Ovary (tissue), 3 donors: ENCODE results near the gene USP24.

Experiments used
- EP300 ChIP-seq: sonication (generic); formaldehyde crosslinking; IDR thresholded peaks from one replicate; pipeline ENCODE4 v1.6.1; 2017; ENCODE audit warnings: antibody characterized with exemption
- POLR2A ChIP-seq: fragments of 450-650 bp; IDR thresholded peaks from one replicate; pipeline ENCODE4 v1.6.1; 2017; ENCODE audit warnings: antibody characterized with exemption, mild to moderate bottlenecking, moderate library complexity
- TF ChIP-seq, protein P1 (sequence below), 3 donors: fragments of 450-650 bp in 2 of 3; fragments of 200-600 bp in 1 of 3; IDR thresholded peaks; one replicate each; pipeline versions ENCODE4 v1.5.1 to v1.8.0; 2016 to 2022; ENCODE audit warnings: antibody characterized with exemption in 3 of 3, mild to moderate bottlenecking in 1 of 3
- donor health status: DM: no; HTN: no; CAD: no.

DNA sequence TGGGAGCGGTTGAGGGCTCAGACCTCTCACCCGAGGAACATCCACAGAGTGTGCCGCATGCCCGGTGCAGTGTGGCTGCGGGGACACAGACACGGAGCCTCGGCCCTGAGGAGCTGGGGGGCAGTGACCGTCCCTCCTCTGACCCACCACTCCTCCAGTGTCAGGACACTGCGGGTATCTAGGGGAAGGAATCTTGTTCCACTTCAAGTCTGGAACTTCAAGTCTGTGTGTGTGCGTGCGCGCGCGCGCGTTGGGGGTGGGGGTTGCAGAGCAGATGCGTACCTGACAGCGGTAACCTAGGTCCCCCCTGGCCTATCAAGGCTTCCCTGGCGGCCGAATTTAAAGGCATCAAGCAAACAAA is 158.6 kb downstream of the USP24 start:
- TF ChIP-seq POLR2A = no peak
- TF ChIP-seq, protein P1, sequence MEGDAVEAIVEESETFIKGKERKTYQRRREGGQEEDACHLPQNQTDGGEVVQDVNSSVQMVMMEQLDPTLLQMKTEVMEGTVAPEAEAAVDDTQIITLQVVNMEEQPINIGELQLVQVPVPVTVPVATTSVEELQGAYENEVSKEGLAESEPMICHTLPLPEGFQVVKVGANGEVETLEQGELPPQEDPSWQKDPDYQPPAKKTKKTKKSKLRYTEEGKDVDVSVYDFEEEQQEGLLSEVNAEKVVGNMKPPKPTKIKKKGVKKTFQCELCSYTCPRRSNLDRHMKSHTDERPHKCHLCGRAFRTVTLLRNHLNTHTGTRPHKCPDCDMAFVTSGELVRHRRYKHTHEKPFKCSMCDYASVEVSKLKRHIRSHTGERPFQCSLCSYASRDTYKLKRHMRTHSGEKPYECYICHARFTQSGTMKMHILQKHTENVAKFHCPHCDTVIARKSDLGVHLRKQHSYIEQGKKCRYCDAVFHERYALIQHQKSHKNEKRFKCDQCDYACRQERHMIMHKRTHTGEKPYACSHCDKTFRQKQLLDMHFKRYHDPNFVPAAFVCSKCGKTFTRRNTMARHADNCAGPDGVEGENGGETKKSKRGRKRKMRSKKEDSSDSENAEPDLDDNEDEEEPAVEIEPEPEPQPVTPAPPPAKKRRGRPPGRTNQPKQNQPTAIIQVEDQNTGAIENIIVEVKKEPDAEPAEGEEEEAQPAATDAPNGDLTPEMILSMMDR (IDR thresholded peaks at IDR 0.05) = no peak
- no peak for TF ChIP-seq EP300
